Esophagus squamous epithelium (tissue), 4 donors: ENCODE results near the gene BCL2.

ENCODE experiments used
- CTCF ChIP-seq, 6 experiments: fragments of 450-650 bp in 4 of 6; fragments of 200-600 bp in 2 of 6; sonication (generic) in 2 of 6; IDR thresholded peaks; one replicate each; pipeline ENCODE4 v1.5.1; 2016 to 2019; ENCODE audit warnings: antibody characterized with exemption in 6 of 6, mild to moderate bottlenecking in 4 of 6, moderate library complexity in 4 of 6
- POLR2A ChIP-seq, 4 donors: fragments of 450-650 bp; IDR thresholded peaks; one replicate each; pipeline ENCODE4 v1.6.1; 2017; ENCODE audit warnings: antibody characterized with exemption in 4 of 4, mild to moderate bottlenecking in 4 of 4, moderate library complexity in 3 of 4

DNA sequence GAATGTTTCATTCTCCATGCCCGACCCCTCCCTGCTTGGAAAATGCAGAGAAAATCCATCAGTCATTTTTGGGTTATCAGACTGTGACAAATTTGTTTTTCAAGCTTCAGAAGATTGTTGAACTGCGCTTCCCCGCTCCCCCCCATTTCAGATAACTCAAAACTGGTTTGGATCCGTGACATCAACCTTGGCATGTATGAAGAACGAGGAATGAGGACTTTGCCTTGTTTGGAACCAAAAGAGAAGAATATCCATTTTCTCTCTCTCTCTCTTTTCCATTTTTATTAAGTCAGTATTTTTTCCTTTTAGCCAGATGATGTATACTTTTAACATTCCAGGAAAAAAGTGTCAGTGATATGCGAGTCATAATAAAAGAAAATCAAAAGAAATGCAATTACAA, 171.6 kb downstream of the BCL2 start:
- TF ChIP-seq CTCF (IDR thresholded peaks at IDR 0.05), result no peak
- no peak for TF ChIP-seq POLR2A (IDR thresholded peaks at IDR 0.05)
